ENCODE data around the gene LENG1. TPM values are rescaled to one million over a fixed set of nuclear protein-coding genes. Genes with fewer than 3 reads are reported as not detected.
A peak's percentile ranks its signal among the peaks of the same experiment; 100 is the strongest.

The LENG1 gene
- polyA plus RNA-seq, 5 donors = 6.5 to 12.3 (median 7.9) TPM

GRCh38 chr19:54145541-54146158 lies 13.9 kb downstream of the LENG1 start:
- no peak for DNase-seq

DNA sequence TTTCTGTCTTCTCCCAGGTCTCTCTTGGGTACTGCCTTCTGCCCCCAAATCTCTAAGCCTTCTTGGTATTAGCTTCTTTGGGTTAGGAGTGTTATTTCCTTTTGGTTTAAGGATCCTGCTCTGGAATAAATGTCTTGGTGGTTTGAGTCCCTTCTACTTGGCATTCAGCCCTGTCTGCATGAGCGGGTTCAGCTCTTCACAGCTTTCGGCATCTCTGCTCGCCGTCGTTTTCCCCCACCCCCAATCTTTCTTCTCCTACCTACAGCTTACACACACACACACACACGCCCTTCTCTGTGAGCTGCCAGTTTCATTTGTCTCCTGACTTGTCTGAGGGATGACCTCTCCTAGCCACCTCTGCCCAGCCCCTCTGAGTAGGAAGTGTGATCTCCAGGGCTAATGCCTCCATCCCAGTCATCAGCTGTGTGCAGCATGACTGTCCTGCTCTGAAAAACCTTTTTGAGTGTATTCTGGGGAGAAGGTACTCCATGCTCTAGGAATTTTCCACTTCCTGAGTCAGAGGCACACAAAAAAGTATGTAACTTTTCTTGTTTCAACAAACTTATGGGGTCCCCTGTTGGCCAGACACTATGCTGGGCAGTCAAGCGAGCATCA lies 17.2 kb downstream of the LENG1 start:
- no peak for DNase-seq

- no peak for DNase-seq
These were observed 18.2 kb downstream of the LENG1 start for GRCh38 chr19:54141356-54141755.

DNA sequence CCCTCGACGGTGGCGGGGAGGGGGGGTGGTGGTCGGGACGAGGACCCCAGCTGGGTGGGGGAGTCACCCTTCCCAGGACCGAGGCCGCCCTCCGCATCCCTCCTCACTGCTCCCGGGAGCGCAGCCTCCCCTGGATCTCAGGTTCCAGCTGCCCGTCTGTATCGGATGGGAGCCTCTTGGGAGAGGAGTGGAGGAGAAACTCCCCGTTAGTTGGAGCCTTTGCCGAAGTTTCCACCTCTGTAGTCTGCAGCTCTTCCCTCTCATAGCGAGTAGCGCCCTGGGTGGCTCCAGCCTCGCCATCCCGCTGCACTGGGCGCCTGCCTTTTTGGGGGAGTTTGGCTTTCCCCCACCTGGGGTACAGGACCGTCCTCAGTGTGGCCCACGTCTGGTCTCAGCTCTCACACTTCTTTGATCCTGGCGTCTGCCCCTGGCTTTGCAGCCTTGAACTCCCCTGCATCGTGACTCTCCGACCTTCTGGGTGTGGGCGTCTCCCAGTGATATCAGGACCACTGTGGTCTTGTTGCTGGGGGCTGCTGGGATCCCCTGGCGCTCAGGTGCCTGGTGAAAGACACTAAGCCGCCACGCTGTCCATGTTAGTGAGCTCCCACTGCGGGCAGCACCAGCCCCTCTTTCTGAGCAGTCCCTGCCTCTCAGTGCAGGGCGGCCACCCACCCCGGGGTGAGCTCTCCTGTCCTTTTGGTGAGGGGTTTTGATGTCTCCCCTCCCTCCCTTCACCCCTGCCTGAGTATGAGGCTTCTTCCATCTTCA lies 20.8 kb downstream of the LENG1 start:
- DNase-seq = no peak

DNA sequence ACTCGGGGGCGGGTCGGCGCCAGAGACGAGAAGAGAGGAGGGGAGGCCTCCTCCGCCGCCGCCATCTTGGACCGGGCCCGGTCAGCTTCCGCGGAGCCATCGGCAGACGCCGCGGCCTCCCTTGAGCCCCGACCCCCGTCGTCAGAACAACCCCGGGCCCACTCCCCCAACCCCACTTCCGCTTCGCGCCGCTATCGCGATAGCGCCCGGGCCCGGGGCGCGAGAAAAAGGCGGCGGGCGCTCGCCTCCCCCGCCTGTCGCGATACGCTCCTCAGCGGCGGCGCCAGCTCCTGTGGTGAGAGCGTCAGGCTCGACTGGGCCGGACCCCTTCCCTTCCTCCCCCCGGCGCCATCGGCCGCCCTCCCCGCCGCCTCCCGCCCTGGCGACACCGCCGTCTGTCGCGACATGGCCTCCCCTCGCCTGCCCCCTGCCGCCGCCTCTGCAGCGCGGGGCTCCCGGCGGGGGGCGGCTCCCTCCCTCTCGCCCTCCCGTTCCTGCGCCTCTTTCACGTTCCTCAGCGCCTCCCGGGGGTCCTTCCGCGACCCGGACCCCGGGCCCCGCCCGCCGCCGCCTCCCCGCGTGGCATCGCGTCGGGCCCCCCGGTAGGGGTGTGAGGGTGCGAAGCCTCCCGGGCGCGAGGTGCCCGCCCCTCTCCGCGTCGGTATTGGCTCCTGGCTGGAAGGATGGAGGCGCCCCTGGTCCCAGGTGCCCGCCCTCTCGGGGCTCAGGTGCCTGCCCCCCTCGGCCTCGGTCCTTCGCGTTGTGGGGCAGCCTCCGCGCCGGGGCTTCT lies 21.6 kb downstream of the LENG1 start, which contains the start of gene CNOT3:
TSS of gene CNOT3 (plus strand) at position 64 of the 790 bp plus-strand sequence. CDS start 5,217 bp downstream, outside the sequence.
- DNase-seq = no peak

- DNase-seq = peak; percentile 100
These were observed 22.4 kb downstream of the LENG1 start for GRCh38 chr19:54136864-54137698.

- DNase-seq = no peak
These were observed 23.2 kb downstream of the LENG1 start for GRCh38 chr19:54136086-54136863.

DNA sequence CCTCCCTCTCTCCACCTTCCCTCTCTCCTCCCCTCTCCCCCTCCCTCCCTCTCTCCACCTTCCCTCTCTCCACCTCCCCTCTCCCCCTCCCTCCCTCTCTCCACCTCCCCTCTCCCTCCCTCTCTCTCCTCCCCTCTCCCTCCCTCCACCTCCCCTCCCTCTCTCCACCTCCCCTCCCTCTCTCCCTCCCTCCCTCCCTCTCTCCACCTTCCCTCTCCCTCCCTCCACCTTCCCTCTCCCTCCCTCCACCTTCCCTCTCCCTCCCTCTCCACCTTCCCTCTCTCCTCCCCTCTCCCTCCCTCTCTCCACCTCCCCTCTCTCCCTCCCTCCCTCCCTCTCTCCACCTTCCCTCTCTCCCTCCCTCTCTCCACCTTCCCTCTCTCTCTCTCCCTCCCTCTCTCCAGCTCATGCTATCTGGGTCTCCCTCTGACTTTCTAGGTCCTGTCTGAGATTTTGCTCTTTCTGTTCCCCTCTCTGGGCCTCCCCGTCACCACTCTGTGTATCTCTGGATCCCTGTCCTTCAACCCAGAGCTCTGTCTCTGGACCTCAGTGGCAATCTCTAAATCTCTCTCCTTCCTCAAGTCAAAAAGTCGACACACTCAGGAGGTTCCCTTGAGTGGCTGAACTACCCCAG lies 25.4 kb downstream of the LENG1 start:
- DNase-seq = no peak

GRCh38 chr19:54133312-54133956 lies 26.1 kb downstream of the LENG1 start:
- peak; percentile 45 to 53 for DNase-seq

DNA sequence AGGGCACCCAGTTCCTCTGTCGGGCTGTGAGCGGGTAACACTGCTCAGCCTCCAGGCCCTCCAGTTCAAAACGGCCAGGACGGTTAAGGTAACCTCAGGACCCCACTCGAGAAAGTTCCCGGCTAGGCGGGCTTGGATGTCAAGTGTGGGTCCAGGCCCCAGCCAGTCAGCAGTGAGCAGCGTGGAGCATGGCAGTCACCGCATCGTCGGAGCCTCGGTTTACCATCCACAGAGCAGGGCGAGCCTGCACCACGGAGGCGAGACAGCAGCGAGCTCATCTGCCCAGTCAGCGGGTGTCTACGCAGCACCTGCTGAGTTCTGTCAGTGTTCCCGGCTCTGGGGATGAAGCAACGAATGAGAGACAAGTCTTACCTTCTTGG lies 29.9 kb downstream of the LENG1 start:
- DNase-seq = no peak

- DNase-seq = no peak
These were observed 30.5 kb downstream of the LENG1 start for GRCh38 chr19:54128796-54129616.

- DNase-seq = no peak
These were observed 31.1 kb downstream of the LENG1 start for GRCh38 chr19:54128441-54128725.

- DNase-seq = no peak
These were observed 31.7 kb downstream of the LENG1 start for GRCh38 chr19:54127688-54128440.

DNA sequence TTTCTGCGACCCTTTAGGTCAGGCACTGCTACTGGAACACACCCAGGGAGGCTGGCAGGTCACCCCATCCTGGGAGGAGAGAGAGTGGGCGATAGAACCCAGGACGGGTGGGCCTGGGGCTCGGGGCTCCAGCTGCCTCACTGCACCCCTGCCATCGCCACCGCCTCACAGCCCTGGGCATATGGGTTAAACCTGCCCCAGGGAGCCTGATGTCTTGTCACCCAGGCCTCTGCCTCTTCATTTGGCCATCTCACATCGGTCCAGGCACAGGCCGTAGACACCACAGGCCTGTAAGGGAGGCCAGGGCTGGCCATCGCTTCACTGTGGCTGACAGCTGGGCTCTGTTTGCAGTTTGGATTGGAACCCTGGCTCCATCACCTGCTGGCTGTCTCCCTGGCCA lies 33.8 kb downstream of the LENG1 start:
- DNase-seq = no peak

- DNase-seq = no peak
These were observed 35.1 kb downstream of the LENG1 start for GRCh38 chr19:54124393-54124792.

DNA sequence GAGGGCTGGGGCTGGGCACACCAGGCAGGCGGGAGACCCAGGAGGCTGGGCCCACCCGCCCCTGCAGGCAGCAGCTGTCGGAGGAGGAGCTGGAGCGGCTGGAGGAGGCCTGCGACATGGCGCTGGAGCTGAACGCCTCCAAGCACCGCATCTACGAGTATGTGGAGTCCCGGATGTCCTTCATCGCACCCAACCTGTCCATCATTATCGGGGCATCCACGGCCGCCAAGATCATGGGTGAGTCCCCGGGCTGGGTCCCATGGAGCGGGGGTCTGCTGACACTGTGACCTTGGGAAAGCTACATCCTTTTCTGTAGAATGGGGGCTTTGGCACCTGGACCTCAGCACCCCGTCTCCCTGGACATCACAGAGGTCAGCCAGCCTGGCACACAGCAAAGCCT lies 35.8 kb downstream of the LENG1 start:
- no peak for DNase-seq

DNA sequence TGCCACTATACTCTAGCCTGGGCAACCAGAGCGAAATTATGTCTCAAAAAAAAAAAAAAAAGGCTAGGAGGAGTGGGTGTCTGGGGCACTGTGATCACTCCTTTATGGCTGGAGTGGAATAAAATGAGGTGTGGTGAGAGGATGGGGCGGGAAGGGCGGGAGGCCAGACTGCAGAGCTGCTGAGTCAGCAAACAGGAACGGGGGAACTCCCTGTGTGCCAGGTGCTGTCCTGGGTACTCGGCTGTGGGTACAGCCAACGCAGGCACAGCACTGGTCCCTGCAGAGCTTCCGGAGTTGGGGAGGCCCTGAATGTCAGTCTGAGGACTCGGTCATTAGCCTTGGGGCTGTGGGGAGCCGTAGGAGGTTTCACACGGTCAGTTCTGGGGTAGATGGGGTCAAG lies 38.3 kb downstream of the LENG1 start:
- no peak for DNase-seq

All from right lung (tissue), 5 donors.